UCSD-AML1 (cell line): ENCODE results near the gene CFH.

ENCODE experiments used
- DNase-seq: peaks from one replicate; lab custom pipeline; 2025; ENCODE audit not compliant: unreplicated experiment; lab: John Stamatoyannopoulos, UW

CFH gene

GRCh38 chr1:196651637-196652215 is at the start of gene CFH:
CFH (plus strand) TSS chr1:196652043; CDS start chr1:196652118, 75 bp downstream.
- peak; percentile 2 for DNase-seq

GRCh38 chr1:196603651-196604050 is 48.2 kb upstream of the CFH start:
- DNase-seq: no peak

GRCh38 chr1:196607981-196608380 is 43.9 kb upstream of the CFH start:
- no peak for DNase-seq

GRCh38 chr1:196608390-196609369 is 43.2 kb upstream of the CFH start, which contains the start of gene KCNT2:
KCNT2 (minus strand) TSS chr1:196608440; CDS start chr1:196608309, 131 bp downstream.
- DNase-seq: peak; percentile 9

- no peak for DNase-seq
Measured at GRCh38 chr1:196609370-196609737, 42.5 kb upstream of the CFH start.

GRCh38 chr1:196611873-196612272 is 40.0 kb upstream of the CFH start:
- DNase-seq: no peak

- no peak for DNase-seq
Measured at GRCh38 chr1:196619721-196620120, 32.1 kb upstream of the CFH start.

GRCh38 chr1:196623079-196623478 is 28.8 kb upstream of the CFH start:
- DNase-seq: no peak

GRCh38 chr1:196628838-196629237 is 23.0 kb upstream of the CFH start:
- no peak for DNase-seq

GRCh38 chr1:196637606-196638005 is 14.2 kb upstream of the CFH start:
- DNase-seq: no peak

- no peak for DNase-seq
Measured at GRCh38 chr1:196638466-196638865, 13.4 kb upstream of the CFH start.

GRCh38 chr1:196639291-196639690 is 12.6 kb upstream of the CFH start:
- DNase-seq: peak; percentile 2

- no peak for DNase-seq
Measured at GRCh38 chr1:196640976-196641375, 10.9 kb upstream of the CFH start.

GRCh38 chr1:196649990-196650389 is 1.9 kb upstream of the CFH start:
- DNase-seq: peak; percentile 8

GRCh38 chr1:196650403-196650802 is 1.4 kb upstream of the CFH start:
- DNase-seq: peak; percentile 8

- DNase-seq: no peak
Measured at GRCh38 chr1:196651079-196651478, 764 bp upstream of the CFH start.

- no peak for DNase-seq
Measured at GRCh38 chr1:196654271-196654670, 2.4 kb downstream of the CFH start.

GRCh38 chr1:196655071-196655470 is 3.2 kb downstream of the CFH start:
- DNase-seq: no peak

- DNase-seq: no peak
Measured at GRCh38 chr1:196655494-196655893, 3.7 kb downstream of the CFH start.

GRCh38 chr1:196659471-196659870 is 7.6 kb downstream of the CFH start:
- DNase-seq: no peak

- DNase-seq: no peak
Measured at GRCh38 chr1:196660272-196660671, 8.4 kb downstream of the CFH start.

GRCh38 chr1:196660852-196661251 is 9.0 kb downstream of the CFH start:
- no peak for DNase-seq
